SK-N-SH treated with all-trans-retinoic acid at 6 μM for 48 hours (cell line): ENCODE measurements around the gene PHACTR2.

Source experiments
- ARNTL ChIP-seq: fragments of 450-650 bp; formaldehyde crosslinking; IDR thresholded peaks from 2 replicates; pipeline ENCODE4 v1.5.0; 2020; ENCODE audit warnings: low read depth, mild to moderate bottlenecking, moderate library complexity, borderline replicate concordance
- BACH2 ChIP-seq: fragments of 250-450 bp; sonication (Bioruptor Pico); IDR thresholded peaks from 2 replicates; pipeline ENCODE4 v1.9.0; 2021; ENCODE audit warnings: mild to moderate bottlenecking, borderline replicate concordance
- ISL1 ChIP-seq: fragments of 250-450 bp; sonication (Bioruptor Pico); IDR thresholded peaks from 2 replicates; pipeline ENCODE4 v2.1.2; 2022; ENCODE audit warnings: mild to moderate bottlenecking, moderate library complexity
- OSR1 ChIP-seq: fragments of 250-450 bp; sonication (Bioruptor Pico); IDR thresholded peaks from 2 replicates; pipeline ENCODE4 v1.8.0; 2022; ENCODE audit warnings: moderate library complexity, mild to moderate bottlenecking, inconsistent platforms
- ZNF565 ChIP-seq: fragments of 450-650 bp; formaldehyde crosslinking; conservative IDR thresholded peaks from 2 replicates; pipeline ENCODE4 v1.5.0; 2020; ENCODE audit warnings: low read depth, mild to moderate bottlenecking, moderate library complexity
- TF ChIP-seq, protein P1 (sequence below): fragments of 250-450 bp; sonication (Bioruptor Pico); IDR thresholded peaks from 2 replicates; pipeline ENCODE4 v1.5.1; 2021; ENCODE audit warnings: mild to moderate bottlenecking, moderate library complexity
- TF ChIP-seq, protein P2 (sequence below): fragments of 250-450 bp; sonication (Bioruptor Pico); IDR thresholded peaks from 2 replicates; pipeline ENCODE4 v1.5.1; 2020; ENCODE audit warnings: low read depth, mild to moderate bottlenecking, moderate library complexity
- TF ChIP-seq, protein P3 (sequence below): fragments of 250-450 bp; sonication (Bioruptor Pico); IDR thresholded peaks from 2 replicates; pipeline ENCODE4 v1.8.0; 2020; ENCODE audit warnings: mild to moderate bottlenecking, moderate library complexity, borderline replicate concordance

DNA sequence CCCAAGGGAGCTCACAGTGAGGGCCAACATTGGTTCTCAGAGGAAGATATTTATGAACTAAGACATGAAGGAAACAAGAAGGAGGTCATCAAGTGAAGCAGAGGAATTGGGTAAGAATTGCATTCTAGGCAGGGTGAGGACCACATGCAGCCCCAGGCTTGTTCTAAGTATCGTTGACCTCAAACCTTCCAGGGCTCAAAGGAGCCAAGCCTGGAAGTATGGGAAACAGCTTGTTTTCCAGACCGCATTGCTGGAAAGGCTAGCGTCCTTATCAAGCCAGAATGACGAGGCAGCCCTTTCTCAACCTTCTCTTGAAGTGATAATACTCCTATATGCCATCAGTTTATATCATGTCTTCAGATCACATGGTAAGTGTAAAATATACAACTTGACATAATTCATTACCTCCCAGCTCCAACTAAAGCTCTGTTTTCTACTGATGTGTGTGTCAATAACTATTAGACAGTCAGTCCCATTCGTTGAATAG, 79.6 kb downstream of the PHACTR2 start:
- no peak for TF ChIP-seq ARNTL
- TF ChIP-seq, protein P1, sequence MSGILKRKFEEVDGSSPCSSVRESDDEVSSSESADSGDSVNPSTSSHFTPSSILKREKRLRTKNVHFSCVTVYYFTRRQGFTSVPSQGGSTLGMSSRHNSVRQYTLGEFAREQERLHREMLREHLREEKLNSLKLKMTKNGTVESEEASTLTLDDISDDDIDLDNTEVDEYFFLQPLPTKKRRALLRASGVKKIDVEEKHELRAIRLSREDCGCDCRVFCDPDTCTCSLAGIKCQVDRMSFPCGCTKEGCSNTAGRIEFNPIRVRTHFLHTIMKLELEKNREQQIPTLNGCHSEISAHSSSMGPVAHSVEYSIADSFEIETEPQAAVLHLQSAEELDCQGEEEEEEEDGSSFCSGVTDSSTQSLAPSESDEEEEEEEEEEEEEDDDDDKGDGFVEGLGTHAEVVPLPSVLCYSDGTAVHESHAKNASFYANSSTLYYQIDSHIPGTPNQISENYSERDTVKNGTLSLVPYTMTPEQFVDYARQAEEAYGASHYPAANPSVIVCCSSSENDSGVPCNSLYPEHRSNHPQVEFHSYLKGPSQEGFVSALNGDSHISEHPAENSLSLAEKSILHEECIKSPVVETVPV (CRISPR knock-in tag) = no peak
- TF ChIP-seq BACH2 = no peak
- no peak for TF ChIP-seq ISL1 (CRISPR knock-in tag)
- TF ChIP-seq, protein P2, sequence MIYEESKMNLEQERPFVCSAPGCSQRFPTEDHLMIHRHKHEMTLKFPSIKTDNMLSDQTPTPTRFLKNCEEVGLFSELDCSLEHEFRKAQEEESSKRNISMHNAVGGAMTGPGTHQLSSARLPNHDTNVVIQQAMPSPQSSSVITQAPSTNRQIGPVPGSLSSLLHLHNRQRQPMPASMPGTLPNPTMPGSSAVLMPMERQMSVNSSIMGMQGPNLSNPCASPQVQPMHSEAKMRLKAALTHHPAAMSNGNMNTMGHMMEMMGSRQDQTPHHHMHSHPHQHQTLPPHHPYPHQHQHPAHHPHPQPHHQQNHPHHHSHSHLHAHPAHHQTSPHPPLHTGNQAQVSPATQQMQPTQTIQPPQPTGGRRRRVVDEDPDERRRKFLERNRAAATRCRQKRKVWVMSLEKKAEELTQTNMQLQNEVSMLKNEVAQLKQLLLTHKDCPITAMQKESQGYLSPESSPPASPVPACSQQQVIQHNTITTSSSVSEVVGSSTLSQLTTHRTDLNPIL (CRISPR knock-in tag) = no peak
- TF ChIP-seq ZNF565 (CRISPR knock-in tag) = no peak
- TF ChIP-seq, protein P3, sequence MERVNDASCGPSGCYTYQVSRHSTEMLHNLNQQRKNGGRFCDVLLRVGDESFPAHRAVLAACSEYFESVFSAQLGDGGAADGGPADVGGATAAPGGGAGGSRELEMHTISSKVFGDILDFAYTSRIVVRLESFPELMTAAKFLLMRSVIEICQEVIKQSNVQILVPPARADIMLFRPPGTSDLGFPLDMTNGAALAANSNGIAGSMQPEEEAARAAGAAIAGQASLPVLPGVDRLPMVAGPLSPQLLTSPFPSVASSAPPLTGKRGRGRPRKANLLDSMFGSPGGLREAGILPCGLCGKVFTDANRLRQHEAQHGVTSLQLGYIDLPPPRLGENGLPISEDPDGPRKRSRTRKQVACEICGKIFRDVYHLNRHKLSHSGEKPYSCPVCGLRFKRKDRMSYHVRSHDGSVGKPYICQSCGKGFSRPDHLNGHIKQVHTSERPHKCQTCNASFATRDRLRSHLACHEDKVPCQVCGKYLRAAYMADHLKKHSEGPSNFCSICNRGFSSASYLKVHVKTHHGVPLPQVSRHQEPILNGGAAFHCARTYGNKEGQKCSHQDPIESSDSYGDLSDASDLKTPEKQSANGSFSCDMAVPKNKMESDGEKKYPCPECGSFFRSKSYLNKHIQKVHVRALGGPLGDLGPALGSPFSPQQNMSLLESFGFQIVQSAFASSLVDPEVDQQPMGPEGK (CRISPR knock-in tag) = no peak
- no peak for TF ChIP-seq OSR1 (CRISPR knock-in tag)
